AG09319 (cell line): ENCODE results near the gene RASSF5.

Experiments
- DNase-seq: peaks from one replicate; pipeline ENCODE4 v3.0.0-alpha.2; 2010; ENCODE audit warnings: low read depth; ENCODE audit errors: extremely low read depth
- TF ChIP-seq, protein P1 (sequence below): IDR thresholded peaks from 2 replicates; pipeline ENCODE4 v1.5.1; 2011; ENCODE audit warnings: low read depth, mild to moderate bottlenecking, inconsistent platforms, low read length, moderate library complexity

RASSF5 gene

GRCh38 chr1:206538901-206539640, 31.7 kb downstream of the RASSF5 start:
- TF ChIP-seq, protein P1, sequence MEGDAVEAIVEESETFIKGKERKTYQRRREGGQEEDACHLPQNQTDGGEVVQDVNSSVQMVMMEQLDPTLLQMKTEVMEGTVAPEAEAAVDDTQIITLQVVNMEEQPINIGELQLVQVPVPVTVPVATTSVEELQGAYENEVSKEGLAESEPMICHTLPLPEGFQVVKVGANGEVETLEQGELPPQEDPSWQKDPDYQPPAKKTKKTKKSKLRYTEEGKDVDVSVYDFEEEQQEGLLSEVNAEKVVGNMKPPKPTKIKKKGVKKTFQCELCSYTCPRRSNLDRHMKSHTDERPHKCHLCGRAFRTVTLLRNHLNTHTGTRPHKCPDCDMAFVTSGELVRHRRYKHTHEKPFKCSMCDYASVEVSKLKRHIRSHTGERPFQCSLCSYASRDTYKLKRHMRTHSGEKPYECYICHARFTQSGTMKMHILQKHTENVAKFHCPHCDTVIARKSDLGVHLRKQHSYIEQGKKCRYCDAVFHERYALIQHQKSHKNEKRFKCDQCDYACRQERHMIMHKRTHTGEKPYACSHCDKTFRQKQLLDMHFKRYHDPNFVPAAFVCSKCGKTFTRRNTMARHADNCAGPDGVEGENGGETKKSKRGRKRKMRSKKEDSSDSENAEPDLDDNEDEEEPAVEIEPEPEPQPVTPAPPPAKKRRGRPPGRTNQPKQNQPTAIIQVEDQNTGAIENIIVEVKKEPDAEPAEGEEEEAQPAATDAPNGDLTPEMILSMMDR = no peak
- DNase-seq = no peak

DNA sequence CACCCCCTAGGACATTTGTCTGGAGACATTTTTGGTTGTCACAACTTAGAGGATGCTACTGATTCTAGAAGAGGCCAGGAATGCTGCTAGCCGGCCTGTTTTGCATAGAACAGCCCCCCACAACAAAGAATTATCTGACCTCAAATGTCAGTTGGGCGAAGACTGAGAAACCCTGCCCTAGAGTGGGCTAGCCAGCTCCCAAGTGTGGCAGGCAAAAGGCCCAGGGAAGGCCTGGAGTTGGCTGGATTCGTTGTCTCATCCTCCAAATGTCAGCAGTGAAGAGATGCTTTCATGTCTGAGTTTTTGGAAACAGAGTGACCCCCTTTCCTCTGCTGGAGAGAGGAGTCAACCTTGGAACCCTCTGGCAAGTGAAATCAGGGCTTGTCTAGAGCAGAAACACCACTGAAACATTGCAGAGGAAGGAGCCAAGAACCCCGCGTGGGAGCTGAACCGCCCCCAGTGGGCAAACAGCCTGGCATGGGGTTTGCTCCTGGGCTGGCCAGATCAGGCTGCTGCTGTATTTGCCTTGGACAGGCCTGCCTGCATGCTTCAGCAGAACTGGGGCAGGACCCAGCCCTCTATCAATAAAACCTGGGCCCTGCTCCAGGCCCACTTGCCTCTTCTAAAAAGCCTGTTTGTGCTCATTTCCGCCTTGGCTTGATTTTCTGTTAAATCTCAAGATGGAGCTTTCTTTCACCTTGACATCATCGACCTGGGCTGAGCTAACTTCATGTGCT, 32.9 kb downstream of the RASSF5 start:
- DNase-seq = no peak
- TF ChIP-seq, protein P1 = no peak

DNA sequence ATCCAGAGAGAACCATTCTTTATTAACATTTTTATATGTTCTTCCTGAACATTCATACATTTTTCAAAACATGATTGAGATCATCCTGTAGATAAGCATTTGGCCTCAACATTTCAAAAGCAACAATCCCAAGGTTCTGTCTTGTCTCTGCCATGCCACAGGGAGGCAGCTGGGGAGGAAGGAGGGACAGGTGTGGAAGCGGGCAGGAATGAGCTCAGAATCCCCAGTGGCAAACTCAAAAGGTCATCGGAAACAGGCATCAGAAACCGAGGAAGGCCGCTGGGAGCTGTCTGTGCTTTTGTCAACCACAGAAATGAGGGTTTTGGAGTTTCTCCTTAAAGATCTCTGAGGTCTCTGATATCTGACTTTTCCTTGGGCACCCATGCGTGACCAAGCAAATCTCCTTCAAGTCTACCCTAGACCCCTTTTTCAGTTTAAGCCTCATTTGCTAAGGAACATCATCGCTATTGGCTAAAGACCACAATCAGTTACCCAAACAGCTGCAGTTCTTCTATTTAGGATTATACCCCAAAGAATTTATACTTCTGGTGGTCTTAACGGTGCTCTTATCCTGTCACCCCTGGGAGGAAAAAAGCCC, 34.0 kb downstream of the RASSF5 start:
- TF ChIP-seq, protein P1 = no peak
- DNase-seq = no peak

GRCh38 chr1:206544562-206545257, 37.4 kb downstream of the RASSF5 start:
- TF ChIP-seq, protein P1 = peak; percentile 87
- DNase-seq = no peak

DNA sequence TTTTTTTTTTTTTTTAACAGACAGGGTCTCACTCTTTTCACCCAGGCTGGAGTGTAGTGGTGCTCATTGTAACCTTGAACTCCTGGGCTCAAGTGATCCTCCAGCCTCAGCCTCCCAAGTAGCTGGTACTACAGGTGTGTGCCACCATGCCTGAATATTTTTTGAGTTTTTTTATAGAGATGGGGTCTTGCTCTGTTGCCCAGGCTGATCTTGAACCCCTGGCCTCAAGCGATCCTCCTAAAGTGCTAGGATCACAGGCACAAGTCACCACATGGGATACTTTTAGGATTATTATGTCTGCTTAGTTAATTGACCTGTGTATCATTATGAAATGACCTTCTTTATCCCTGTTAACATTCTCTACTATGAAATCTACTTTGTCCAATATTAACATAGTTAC, 38.0 kb downstream of the RASSF5 start:
- no peak for DNase-seq
- TF ChIP-seq, protein P1 = no peak

GRCh38 chr1:206547104-206547503, 39.8 kb downstream of the RASSF5 start:
- no peak for DNase-seq
- TF ChIP-seq, protein P1 = no peak

GRCh38 chr1:206550446-206550845, 43.1 kb downstream of the RASSF5 start:
- DNase-seq = no peak
- TF ChIP-seq, protein P1 = no peak
